ENCODE data around the gene MTFP1.

GRCh38 chr22:30424534-30425326 lies 838 bp upstream of the MTFP1 start:
- no peak for TF ChIP-seq EZH2 (IDR thresholded peaks at IDR 0.05; ENCODE audit: borderline replicate concordance, low read length)
- peak; percentile 19; the same call in 1 of the 2 replicates for TF ChIP-seq CTCF (IDR thresholded peaks at IDR 0.05; ENCODE audit: low read length)

Data from OCI-LY1 (cell line).